ENCODE results near the gene PNRC1.

PNRC1 gene

DNA sequence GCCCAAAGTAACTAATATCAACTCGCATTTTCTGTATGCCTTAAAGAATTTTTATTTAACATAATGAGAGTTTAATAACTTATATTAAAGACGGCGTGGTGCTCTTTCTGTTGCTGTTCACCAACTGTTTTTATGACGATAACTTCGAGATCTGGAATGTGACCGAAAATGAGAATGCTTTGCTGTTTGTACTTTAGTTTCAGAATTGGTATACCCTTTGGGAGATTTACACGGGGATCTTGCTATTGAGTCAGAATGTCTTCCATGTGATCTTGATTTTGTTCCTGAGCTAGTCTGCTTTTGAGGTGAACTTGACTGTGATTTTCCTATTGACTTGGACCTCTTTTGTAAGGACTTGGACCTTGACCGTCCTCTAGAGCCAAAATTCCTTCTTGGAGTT lies 17.9 kb downstream of the PNRC1 start:
- in situ Hi-C loops (cut with HindIII; ENCODE audit: low sequenced_read_pairs) = no loop called here
- H3K4me3 ChIP-seq (ENCODE audit: low read depth, low read length) = no peak overlapping the region
- TF ChIP-seq, protein P1, sequence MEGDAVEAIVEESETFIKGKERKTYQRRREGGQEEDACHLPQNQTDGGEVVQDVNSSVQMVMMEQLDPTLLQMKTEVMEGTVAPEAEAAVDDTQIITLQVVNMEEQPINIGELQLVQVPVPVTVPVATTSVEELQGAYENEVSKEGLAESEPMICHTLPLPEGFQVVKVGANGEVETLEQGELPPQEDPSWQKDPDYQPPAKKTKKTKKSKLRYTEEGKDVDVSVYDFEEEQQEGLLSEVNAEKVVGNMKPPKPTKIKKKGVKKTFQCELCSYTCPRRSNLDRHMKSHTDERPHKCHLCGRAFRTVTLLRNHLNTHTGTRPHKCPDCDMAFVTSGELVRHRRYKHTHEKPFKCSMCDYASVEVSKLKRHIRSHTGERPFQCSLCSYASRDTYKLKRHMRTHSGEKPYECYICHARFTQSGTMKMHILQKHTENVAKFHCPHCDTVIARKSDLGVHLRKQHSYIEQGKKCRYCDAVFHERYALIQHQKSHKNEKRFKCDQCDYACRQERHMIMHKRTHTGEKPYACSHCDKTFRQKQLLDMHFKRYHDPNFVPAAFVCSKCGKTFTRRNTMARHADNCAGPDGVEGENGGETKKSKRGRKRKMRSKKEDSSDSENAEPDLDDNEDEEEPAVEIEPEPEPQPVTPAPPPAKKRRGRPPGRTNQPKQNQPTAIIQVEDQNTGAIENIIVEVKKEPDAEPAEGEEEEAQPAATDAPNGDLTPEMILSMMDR (IDR thresholded peaks at IDR 0.05; ENCODE audit: low read depth, low read length) = no peak
- no peak for DNase-seq (ENCODE audit: low read depth, low spot score)

DNA sequence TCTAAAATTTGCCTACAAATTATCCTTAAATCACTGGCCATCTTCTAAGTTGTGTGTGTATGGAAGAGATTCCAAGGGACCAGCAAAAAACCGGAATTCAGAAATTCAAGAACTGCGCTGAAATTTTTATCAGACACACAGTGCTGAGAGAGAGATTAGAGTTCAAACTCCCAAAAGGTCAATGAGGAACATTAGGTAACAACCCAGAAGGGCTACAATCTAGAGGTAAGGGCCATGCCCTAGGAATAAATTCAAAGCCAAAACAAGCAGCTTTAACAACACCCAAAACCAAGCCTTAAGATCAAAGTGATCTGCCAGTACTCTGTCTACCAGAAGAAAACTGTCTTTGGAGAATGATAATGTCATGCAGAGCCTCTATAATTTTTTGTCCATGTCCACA lies 19.6 kb downstream of the PNRC1 start:
- no peak overlapping the region for H3K4me3 ChIP-seq (ENCODE audit: low read depth, low read length)
- no peak for DNase-seq (ENCODE audit: low read depth, low spot score)
- TF ChIP-seq, protein P1 (IDR thresholded peaks at IDR 0.05; ENCODE audit: low read depth, low read length) = no peak
- in situ Hi-C loops (cut with HindIII; ENCODE audit: low sequenced_read_pairs) = no loop called here

DNA sequence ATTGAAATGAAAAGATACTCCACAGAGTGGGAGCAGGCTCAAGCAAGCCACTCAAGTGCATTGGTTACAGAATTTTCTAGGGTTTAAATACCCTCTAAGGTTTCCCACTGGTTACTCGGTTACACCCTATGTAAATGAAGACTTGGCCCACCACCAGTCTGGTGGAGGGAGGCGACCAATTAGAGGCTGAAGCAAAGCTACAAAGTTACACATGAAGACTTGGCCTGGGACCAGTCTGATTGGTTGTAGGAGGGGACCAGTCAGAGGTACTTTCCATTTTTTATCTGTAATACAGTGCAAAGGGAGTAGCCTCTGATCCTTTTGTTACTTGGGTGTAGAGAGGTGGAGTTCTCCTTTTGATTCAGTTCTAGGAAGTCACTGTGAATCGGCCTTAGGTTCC lies 29.7 kb downstream of the PNRC1 start:
- TF ChIP-seq, protein P1 (IDR thresholded peaks at IDR 0.05; ENCODE audit: low read depth, low read length) = no peak
- no peak for DNase-seq (ENCODE audit: low read depth, low spot score)
- H3K4me3 ChIP-seq (ENCODE audit: low read depth, low read length) = no peak overlapping the region
- in situ Hi-C loops (cut with HindIII; ENCODE audit: low sequenced_read_pairs) = no loop called here

DNA sequence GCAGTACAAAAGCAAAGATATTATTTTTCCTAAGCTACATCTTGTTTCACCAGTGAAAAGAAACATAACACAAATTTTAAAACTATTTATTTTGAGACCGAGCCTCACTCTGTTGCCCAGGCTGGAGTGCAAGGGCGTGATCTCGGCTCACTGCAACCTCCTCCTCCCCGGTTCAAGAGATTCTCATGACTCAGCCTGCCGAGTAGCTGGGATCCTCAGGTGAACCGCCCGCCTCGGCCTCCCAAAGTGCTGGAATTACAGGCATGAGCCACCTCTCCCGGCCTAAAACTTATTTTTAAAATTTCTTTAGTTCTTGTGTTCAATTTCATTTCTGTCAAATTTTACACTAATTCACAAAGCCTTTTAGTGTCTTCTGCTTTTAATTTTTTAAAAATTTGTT lies 31.4 kb downstream of the PNRC1 start:
- DNase-seq (ENCODE audit: low read depth, low spot score) = no peak
- H3K4me3 ChIP-seq (ENCODE audit: low read depth, low read length) = no peak overlapping the region
- in situ Hi-C loops (cut with HindIII; ENCODE audit: low sequenced_read_pairs) = no loop called here
- TF ChIP-seq, protein P1 (IDR thresholded peaks at IDR 0.05; ENCODE audit: low read depth, low read length) = no peak

DNA sequence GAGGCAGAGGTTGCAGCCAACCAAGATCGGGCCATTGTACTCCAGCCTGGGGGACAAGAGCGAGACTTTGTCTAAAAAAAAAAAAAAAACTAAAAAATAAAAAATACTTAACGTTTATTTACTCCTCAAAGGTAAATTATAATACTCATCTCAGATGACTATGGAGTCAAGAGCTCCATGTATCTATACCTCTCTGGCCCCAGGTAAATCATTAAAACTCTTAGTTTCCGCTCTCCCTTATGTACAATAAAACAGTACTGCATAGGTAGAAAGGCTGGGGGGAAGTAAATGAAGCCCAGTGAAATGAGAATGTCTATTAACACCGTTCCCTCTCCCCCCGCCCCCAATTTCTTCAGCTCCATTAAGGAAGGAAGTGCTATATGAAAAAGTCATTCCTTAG lies 36.2 kb downstream of the PNRC1 start:
- in situ Hi-C loops (cut with HindIII; ENCODE audit: low sequenced_read_pairs) = no loop called here
- no peak overlapping the region for H3K4me3 ChIP-seq (ENCODE audit: low read depth, low read length)
- TF ChIP-seq, protein P1 (IDR thresholded peaks at IDR 0.05; ENCODE audit: low read depth, low read length) = no peak
- DNase-seq (ENCODE audit: low read depth, low spot score) = no peak

DNA sequence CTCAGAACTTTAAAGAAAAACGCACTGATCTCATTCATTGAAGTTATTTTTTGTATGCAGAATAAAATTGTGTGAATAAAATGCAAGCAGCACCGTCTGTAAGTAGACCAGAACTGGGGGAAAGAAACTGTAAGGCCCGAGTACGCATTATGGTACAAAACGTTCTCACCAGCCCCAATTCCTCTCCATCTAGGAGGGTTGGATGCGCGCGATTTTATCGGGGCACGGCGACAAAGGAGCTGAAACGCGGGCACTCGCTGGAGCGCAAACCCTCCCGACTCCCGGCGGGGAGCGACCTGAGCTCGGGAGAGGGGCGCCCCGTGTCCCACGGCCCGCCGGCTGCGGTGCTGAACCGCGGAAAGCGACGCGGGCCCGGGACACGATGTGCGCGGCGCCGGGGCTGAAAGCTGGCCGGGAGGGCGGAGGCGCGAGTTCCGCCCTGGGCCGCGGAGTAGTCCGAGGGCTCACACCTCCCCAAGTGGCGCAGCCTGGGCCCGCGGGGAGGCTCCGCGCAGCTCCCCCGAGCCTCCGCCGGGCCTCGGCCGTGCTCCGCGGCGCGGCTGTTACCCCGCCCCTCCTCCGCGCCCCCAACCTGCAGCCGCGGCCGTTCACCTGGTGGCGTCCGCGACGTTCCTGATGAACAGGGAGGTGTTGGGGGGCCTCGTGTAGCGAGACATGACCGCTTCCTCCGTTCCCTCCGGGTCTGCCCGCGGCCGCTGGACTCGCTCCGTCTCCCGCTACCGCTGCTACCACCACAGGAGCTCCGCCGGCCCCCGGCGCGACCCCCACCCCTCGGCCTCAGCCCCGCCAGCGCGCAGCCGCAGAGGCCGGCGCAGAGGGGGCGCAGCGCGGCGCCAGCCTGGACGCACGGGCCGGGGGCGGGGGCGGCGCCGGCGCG lies 36.9 kb downstream of the PNRC1 start, which contains the start of gene SRSF12:
Gene SRSF12, minus strand, starts transcription at position 861 of the 898 bp plus-strand sequence. Its CDS starts 184 bp downstream, at position 677.
- in situ Hi-C loops (cut with HindIII; ENCODE audit: low sequenced_read_pairs) = no loop called here
- no peak for DNase-seq (ENCODE audit: low read depth, low spot score)
- peak within 1 kb of the TSS; percentile 48 for H3K4me3 ChIP-seq (ENCODE audit: low read depth, low read length)
- TF ChIP-seq, protein P1 (IDR thresholded peaks at IDR 0.05; ENCODE audit: low read depth, low read length) = no peak
